ENCODE measurements around the gene IL17REL.

The IL17REL gene

DNA sequence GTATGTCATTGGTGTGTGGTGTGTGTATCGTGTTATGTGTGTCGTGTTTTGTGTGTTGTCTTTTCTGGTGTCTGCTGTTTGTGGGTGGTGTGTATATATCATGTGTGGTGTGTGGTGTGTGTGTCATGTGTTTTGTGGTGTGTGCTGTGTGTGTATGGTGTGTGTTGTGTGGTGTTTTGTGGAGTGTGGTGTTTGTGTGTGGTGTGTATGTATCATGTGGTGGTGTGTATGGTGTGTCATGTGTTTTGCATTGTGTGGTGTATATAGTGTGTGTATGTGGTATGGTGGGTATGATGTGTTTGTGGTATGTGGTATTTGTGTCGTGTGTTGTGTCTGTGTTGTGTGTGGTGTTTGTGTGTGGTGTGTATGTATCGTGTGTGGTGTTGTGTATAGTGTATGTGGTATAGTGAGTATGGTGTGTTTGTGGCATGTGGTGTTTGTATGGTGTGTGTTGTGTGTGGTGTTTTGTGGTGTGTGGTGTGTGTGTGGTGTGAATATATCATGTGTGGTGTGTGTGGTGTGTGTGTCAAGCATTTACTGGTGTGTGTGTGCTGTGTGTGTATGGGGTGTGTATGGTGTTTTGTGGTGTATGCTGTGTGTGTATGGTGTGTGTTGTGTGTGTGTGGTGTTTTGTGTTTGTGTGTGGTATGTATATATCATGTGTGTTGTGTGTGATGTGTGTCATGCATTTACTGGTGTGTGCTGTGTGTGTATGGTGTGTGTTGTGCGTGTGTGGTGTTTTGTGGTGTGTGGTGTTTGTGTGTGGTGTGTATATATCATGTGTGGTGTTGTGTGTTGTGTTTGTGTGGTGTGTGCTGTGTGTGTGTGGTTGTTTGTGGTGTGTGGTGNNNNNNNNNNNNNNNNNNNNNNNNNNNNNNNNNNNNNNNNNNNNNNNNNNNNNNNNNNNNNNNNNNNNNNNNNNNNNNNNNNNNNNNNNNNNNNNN, 39.3 kb downstream of the IL17REL start:
- no peak for DNase-seq (ENCODE audit: low spot score in 2 of 2)
- peaks cover 16% of the 10 kb centered on the region for H3K4me1 Mint-ChIP-seq
- no peaks in the 10 kb centered on the region for H3K9me3 Mint-ChIP-seq
- no peaks in the 10 kb centered on the region for H3K27me3 Mint-ChIP-seq
- no peak overlapping the region for H3K4me3 Mint-ChIP-seq
- no peak overlapping the region for H3K27ac Mint-ChIP-seq (ENCODE audit: low read depth)
- H3K36me3 Mint-ChIP-seq (ENCODE audit: insufficient read depth) = peaks cover 20% of the 10 kb centered on the region
- ATAC-seq (replicated peaks; ENCODE audit: extremely low read depth, poor library complexity, severe bottlenecking) = no peak

GRCh38 chr22:49972163-49973017, 40.2 kb downstream of the IL17REL start:
- Mint-ChIP-seq H3K4me3 (no peak overlapping the region), H3K36me3 (ENCODE audit: insufficient read depth) (peaks cover 26% of the 10 kb centered on the region), H3K4me1 (peaks cover 24% of the 10 kb centered on the region), H3K27ac (ENCODE audit: low read depth) (no peak overlapping the region), H3K9me3 (no peaks in the 10 kb centered on the region), H3K27me3 (no peaks in the 10 kb centered on the region)
- DNase-seq (ENCODE audit: low spot score in 2 of 2) = no peak
- ATAC-seq (replicated peaks; ENCODE audit: extremely low read depth, poor library complexity, severe bottlenecking) = no peak

DNA sequence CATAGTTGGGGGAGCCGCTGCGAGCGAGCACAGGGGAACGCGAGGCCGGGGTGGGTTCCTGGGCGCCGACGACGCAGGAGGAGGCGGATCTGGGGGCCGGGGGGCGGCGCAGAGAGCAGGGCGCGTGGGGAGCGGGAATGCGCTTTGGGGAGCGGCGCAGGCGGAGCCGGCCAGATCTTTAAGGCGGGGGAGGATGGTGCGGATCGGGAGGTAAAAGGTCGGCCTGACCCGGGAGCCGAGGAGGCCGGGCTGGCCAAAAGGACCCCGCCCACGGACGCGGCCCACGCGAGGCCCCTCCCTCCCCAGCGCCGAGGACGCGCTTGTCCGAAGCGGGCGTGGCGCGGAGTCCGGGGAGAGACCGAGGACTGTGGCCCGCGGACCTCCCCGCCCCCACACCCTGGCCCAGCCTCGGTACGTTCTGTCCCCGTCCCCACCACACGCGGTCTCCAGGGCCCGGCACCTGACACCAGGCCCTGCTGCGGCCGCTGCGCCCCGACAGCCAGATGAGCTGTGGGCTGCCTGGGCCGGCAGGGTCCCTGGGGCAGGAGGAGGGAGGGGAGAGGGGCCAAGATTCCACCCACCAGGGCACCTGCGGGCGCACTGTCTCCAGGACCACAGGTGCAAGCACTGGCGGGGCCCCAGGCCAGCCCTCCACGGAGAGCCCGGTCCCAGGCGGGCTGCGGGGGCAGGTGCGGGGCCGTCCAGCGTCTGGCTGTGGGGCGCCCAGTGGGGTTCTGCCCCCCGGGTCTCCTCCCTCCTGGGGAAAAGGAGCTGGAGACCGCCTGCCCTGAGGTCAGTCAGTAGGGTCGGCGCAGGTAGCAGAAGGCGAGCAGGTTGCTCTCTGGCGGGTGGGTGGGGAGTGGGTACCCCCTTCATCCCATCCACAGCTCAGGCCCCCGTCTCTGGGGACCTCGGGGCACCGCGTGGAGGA, 41.1 kb downstream of the IL17REL start:
- H3K9me3 Mint-ChIP-seq = no peaks in the 10 kb centered on the region
- peaks cover 27% of the 10 kb centered on the region for H3K4me1 Mint-ChIP-seq
- peaks cover 32% of the 10 kb centered on the region for H3K36me3 Mint-ChIP-seq (ENCODE audit: insufficient read depth)
- H3K27me3 Mint-ChIP-seq = no peaks in the 10 kb centered on the region
- peak overlapping the region; percentile 88 for H3K27ac Mint-ChIP-seq (ENCODE audit: low read depth)
- H3K4me3 Mint-ChIP-seq = peak overlapping the region; percentile 69
- ATAC-seq (replicated peaks; ENCODE audit: extremely low read depth, poor library complexity, severe bottlenecking) (peak; percentile 63), DNase-seq (ENCODE audit: low spot score in 2 of 2) (no peak)

DNA sequence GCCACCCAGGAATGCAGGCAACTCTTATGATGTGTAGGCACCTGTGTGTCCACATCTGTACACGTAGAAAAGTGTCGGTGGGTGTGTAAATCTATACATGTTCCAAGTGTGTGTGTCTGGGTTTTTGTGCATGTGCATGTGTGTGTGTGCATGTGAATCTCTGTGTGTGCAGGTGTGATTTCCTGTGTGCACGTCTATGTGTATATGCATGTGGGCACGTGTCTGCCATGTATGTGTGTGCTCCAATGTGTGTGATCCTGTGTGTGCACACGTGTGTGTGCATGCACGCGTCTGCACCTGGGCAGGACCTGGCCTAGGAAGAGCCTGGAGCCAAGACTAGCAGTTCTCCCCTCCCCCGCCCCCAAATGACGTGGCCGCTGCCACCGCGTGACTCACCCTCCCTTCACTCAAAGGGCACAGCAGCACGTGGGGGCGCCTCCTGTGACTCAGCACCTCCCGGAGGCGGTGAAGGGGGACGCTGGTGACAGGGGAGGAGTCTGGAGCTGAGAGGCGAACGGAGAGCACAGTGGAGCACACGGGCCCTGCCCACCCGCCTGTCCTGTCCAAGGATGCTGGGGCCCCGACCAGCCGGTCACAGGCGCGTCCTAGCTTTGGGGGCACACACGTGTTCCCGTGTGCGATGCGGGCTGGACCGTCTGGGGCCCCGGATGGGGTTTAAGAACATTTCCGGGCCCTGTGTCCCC, 41.9 kb downstream of the IL17REL start:
- peak; percentile 89 for ATAC-seq (replicated peaks; ENCODE audit: extremely low read depth, poor library complexity, severe bottlenecking)
- Mint-ChIP-seq H3K27me3 (no peaks in the 10 kb centered on the region), H3K36me3 (ENCODE audit: insufficient read depth) (peaks cover 36% of the 10 kb centered on the region), H3K4me1 (peaks cover 29% of the 10 kb centered on the region), H3K9me3 (no peaks in the 10 kb centered on the region), H3K4me3 (peak overlapping the region; percentile 69), H3K27ac (ENCODE audit: low read depth) (peak overlapping the region; percentile 88)
- peak; percentile 77 to 91 for DNase-seq (ENCODE audit: low spot score in 2 of 2)

GRCh38 chr22:49969751-49970527, 42.6 kb downstream of the IL17REL start:
- peak overlapping the region; percentile 88 for H3K27ac Mint-ChIP-seq (ENCODE audit: low read depth)
- DNase-seq (ENCODE audit: low spot score in 2 of 2) (no peak), ATAC-seq (replicated peaks; ENCODE audit: extremely low read depth, poor library complexity, severe bottlenecking) (no peak)
- H3K4me3 Mint-ChIP-seq = peak overlapping the region; percentile 69
- H3K27me3 Mint-ChIP-seq = no peaks in the 10 kb centered on the region
- no peaks in the 10 kb centered on the region for H3K9me3 Mint-ChIP-seq
- H3K4me1 Mint-ChIP-seq = peaks cover 22% of the 10 kb centered on the region
- H3K36me3 Mint-ChIP-seq (ENCODE audit: insufficient read depth) = peaks cover 37% of the 10 kb centered on the region

DNA sequence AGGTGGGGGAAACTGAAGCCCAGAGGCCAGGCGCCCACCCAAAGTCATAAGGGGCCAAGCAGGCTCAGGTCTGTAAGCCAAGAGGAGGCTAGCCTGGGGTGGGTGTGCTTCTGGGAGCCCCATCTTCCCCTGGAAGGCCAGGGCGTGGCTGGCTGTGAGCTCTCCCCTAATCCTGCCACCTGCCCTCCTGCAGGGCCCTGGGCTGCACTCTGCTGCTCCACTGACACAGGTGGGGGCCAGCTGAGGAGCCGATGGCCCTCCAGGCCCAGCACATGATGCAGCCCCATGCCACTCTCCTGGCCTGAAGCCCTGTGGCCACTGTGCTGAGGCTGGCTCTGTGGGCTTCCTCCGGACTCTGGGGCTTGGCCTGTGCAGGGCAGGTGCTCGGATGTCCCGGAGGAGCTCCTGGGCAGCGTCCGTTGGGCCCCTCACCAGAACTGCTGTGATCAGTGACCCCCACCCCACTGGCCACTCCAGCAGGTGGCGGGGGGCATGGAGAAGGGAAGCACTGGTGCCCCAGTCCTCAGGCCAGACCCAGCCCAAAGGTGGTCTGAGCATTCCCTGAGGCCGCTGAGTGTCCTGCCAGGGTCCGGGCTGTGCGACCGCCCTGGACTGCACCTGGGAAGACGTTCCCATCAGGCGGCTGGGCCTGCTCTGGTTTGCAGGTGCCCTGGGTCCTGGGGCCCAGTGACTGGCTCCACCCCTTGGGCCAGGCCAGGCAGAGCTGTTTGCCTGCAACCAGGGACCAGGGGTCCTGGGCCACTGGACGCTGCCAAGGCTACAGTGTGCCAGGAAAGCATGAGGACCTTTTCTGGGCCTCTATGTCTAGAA, 43.5 kb downstream of the IL17REL start:
- H3K9me3 Mint-ChIP-seq = no peaks in the 10 kb centered on the region
- H3K4me1 Mint-ChIP-seq = peaks cover 24% of the 10 kb centered on the region
- no peak overlapping the region for H3K27ac Mint-ChIP-seq (ENCODE audit: low read depth)
- DNase-seq (ENCODE audit: low spot score in 2 of 2) = no peak
- H3K4me3 Mint-ChIP-seq = no peak overlapping the region
- H3K36me3 Mint-ChIP-seq (ENCODE audit: insufficient read depth) = peaks cover 46% of the 10 kb centered on the region
- no peaks in the 10 kb centered on the region for H3K27me3 Mint-ChIP-seq
- ATAC-seq (replicated peaks; ENCODE audit: extremely low read depth, poor library complexity, severe bottlenecking) = no peak

GRCh38 chr22:49968313-49968830, 44.2 kb downstream of the IL17REL start:
- no peak overlapping the region for H3K4me3 Mint-ChIP-seq
- DNase-seq (ENCODE audit: low spot score in 2 of 2) = no peak
- ATAC-seq (replicated peaks; ENCODE audit: extremely low read depth, poor library complexity, severe bottlenecking) = no peak
- no peaks in the 10 kb centered on the region for H3K9me3 Mint-ChIP-seq
- no peaks in the 10 kb centered on the region for H3K27me3 Mint-ChIP-seq
- H3K4me1 Mint-ChIP-seq = peaks cover 31% of the 10 kb centered on the region
- H3K27ac Mint-ChIP-seq (ENCODE audit: low read depth) = no peak overlapping the region
- H3K36me3 Mint-ChIP-seq (ENCODE audit: insufficient read depth) = peaks cover 52% of the 10 kb centered on the region

DNA sequence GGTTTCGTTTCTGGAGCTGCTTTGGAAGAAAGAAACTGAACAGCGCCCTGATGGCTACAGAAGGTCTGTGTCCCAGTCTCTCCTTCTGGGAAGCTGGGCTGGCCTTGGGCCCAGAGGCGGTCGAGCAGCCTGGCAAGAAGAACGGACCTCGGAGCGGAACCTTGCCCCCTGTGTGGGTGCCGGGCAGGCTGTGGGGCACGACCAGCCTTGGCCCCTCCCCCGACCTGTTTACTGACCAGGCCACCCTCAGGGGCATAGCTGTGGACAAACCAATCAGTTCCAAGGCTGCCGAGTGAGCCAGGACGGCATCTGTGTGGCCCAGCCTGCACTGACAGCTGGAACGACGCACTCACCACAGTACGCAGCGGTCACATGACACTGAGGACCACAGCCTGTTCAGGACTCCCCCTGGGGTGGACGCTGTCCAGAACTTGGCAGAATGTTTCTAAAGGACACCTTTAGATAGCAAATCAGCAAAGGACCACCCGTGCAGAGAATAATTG, 44.8 kb downstream of the IL17REL start:
- Mint-ChIP-seq H3K9me3 (no peaks in the 10 kb centered on the region), H3K27ac (ENCODE audit: low read depth) (peak overlapping the region; percentile 90), H3K4me1 (peaks cover 32% of the 10 kb centered on the region), H3K36me3 (ENCODE audit: insufficient read depth) (peaks cover 59% of the 10 kb centered on the region), H3K27me3 (no peaks in the 10 kb centered on the region), H3K4me3 (peak overlapping the region; percentile 23)
- ATAC-seq (replicated peaks; ENCODE audit: extremely low read depth, poor library complexity, severe bottlenecking) (no peak), DNase-seq (ENCODE audit: low spot score in 2 of 2) (no peak)

GRCh38 chr22:49966774-49967705, 45.5 kb downstream of the IL17REL start:
- peaks cover 32% of the 10 kb centered on the region for H3K4me1 Mint-ChIP-seq
- peak overlapping the region; percentile 23 for H3K4me3 Mint-ChIP-seq
- ATAC-seq (replicated peaks; ENCODE audit: extremely low read depth, poor library complexity, severe bottlenecking) = no peak
- peaks cover 66% of the 10 kb centered on the region for H3K36me3 Mint-ChIP-seq (ENCODE audit: insufficient read depth)
- DNase-seq (ENCODE audit: low spot score in 2 of 2) = no peak
- no peaks in the 10 kb centered on the region for H3K9me3 Mint-ChIP-seq
- no peaks in the 10 kb centered on the region for H3K27me3 Mint-ChIP-seq
- H3K27ac Mint-ChIP-seq (ENCODE audit: low read depth) = peak overlapping the region; percentile 90
